GM18519 (cell line): ENCODE measurements around the gene GMEB2.

Experiments used
- ATAC-seq: cut with Tn5 transposase; IDR thresholded peaks from one replicate; pipeline ENCODE4 v1.9.1; 2021; ENCODE audit warnings: mild to moderate bottlenecking, moderate library complexity; ENCODE audit not compliant: unreplicated experiment, low FRiP score

The GMEB2 gene

GRCh38 chr20:63551068-63551467, 75.8 kb downstream of the GMEB2 start:
- no peak for ATAC-seq

- ATAC-seq, result no peak
Observed at GRCh38 chr20:63549679-63550282, 77.1 kb downstream of the GMEB2 start.

- no peak for ATAC-seq
Observed at GRCh38 chr20:63549019-63549418, 77.9 kb downstream of the GMEB2 start.

GRCh38 chr20:63548542-63548941, 78.4 kb downstream of the GMEB2 start:
- no peak for ATAC-seq

- ATAC-seq, result no peak
Observed at GRCh38 chr20:63547725-63548480, 79.0 kb downstream of the GMEB2 start, which contains the start of gene SRMS. Gene SRMS, minus strand, starts transcription at chr20:63547749. Its CDS starts 286 bp downstream, at chr20:63547463.

- no peak for ATAC-seq
Observed at GRCh38 chr20:63546956-63547724, 79.8 kb downstream of the GMEB2 start.

GRCh38 chr20:63546256-63546955, 80.5 kb downstream of the GMEB2 start:
- no peak for ATAC-seq

- ATAC-seq, result no peak
Observed at GRCh38 chr20:63545814-63546213, 81.1 kb downstream of the GMEB2 start.

- no peak for ATAC-seq
Observed at GRCh38 chr20:63544958-63545516, 81.9 kb downstream of the GMEB2 start.

- ATAC-seq, result no peak
Observed at GRCh38 chr20:63544241-63544957, 82.5 kb downstream of the GMEB2 start.

- no peak for ATAC-seq
Observed at GRCh38 chr20:63543733-63544132, 83.2 kb downstream of the GMEB2 start.

GRCh38 chr20:63543131-63543530, 83.8 kb downstream of the GMEB2 start:
- ATAC-seq, result no peak

- ATAC-seq, result no peak
Observed at GRCh38 chr20:63542696-63543095, 84.2 kb downstream of the GMEB2 start.

GRCh38 chr20:63542031-63542559, 84.8 kb downstream of the GMEB2 start:
- ATAC-seq, result no peak

- ATAC-seq, result no peak
Observed at GRCh38 chr20:63541371-63541770, 85.5 kb downstream of the GMEB2 start.

- no peak for ATAC-seq
Observed at GRCh38 chr20:63540417-63541186, 86.3 kb downstream of the GMEB2 start.

- ATAC-seq, result no peak
Observed at GRCh38 chr20:63539441-63540370, 87.2 kb downstream of the GMEB2 start.

GRCh38 chr20:63539092-63539430, 87.8 kb downstream of the GMEB2 start:
- no peak for ATAC-seq
